Natural killer cell (primary cell): ENCODE data around the gene GLCCI1. TPM values are rescaled to one million over a fixed set of nuclear protein-coding genes. Genes with fewer than 3 reads are reported as not detected.

Source experiments
- ATAC-seq, 3 donors: fragments of 150-1000 bp in 2 of 3; fragments of 200-7000 bp in 1 of 3; cut with Tn5 transposase; 1 replicate in 1 of 3; 2 replicates in 2 of 3; pipeline ENCODE4 v1.10.0; 2021; ENCODE audit warnings: mild to moderate bottlenecking in 2 of 3, moderate library complexity in 2 of 3
- DNase-seq, 2 donors: peaks; one replicate each; pipeline versions ENCODE4 v3.0.0 to v3.0.0-alpha.2; 2013 to 2021; ENCODE audit warnings: mixed read lengths in 1 of 2
- H3K27ac ChIP-seq: one replicate; pipeline ENCODE4 v1.5.1; 2013; ENCODE audit warnings: mild to moderate bottlenecking, low read length
- H3K27me3 ChIP-seq: one replicate; pipeline ENCODE4 v1.6.1; 2013; ENCODE audit warnings: low read length; ENCODE audit not compliant: control insufficient read depth, insufficient read depth
- H3K36me3 ChIP-seq: one replicate; pipeline ENCODE4 v1.6.1; 2013; ENCODE audit warnings: low read length; ENCODE audit not compliant: control insufficient read depth, insufficient read depth
- H3K4me1 ChIP-seq: one replicate; pipeline ENCODE4 v1.6.1; 2013; ENCODE audit warnings: low read length; ENCODE audit not compliant: control insufficient read depth, insufficient read depth
- H3K4me3 ChIP-seq: one replicate; pipeline ENCODE4 v1.5.1; 2013; ENCODE audit warnings: low read length
- H3K9me3 ChIP-seq: one replicate; pipeline ENCODE4 v1.6.1; 2013; ENCODE audit warnings: low read length; ENCODE audit not compliant: control insufficient read depth, insufficient read depth
- H3K27ac Mint-ChIP-seq, 2 donors: one replicate each; pipeline ENCODE4 v1.8.0; 2022; ENCODE audit warnings: mild to moderate bottlenecking in 2 of 2, mixed read lengths in 2 of 2, moderate library complexity in 1 of 2
- H3K27me3 Mint-ChIP-seq, 2 donors: one replicate each; pipeline ENCODE4 v1.8.0; 2022; ENCODE audit warnings: low read depth in 2 of 2, mixed read lengths in 2 of 2
- H3K36me3 Mint-ChIP-seq: one replicate; pipeline ENCODE4 v1.8.0; 2022; ENCODE audit warnings: mixed read lengths
- H3K4me1 Mint-ChIP-seq, 2 donors: one replicate each; pipeline ENCODE4 v1.8.0; 2022; ENCODE audit warnings: mixed read lengths in 2 of 2
- H3K4me3 Mint-ChIP-seq: one replicate; pipeline ENCODE4 v1.8.0; 2022; ENCODE audit warnings: mild to moderate bottlenecking, moderate library complexity, mixed read lengths
- H3K9me3 Mint-ChIP-seq, 2 donors: one replicate each; pipeline ENCODE4 v1.8.0; 2022; ENCODE audit warnings: mixed read lengths in 2 of 2
- CTCF ChIP-seq: fragments of 200-600 bp; IDR thresholded peaks from one replicate; pipeline ENCODE4 v1.8.0; 2022; ENCODE audit warnings: antibody characterized with exemption
- WGBS: methylation state at CpG from one replicate; pipeline ENCODE4 v1.1.7; 2013; ENCODE audit warnings: missing lambda C conversion rate; ENCODE audit not compliant: insufficient coverage; 5-methylcytosine and 5-hydroxymethylcytosine counted together
- intact Hi-C: fragments of 100-400 bp; cut with micrococcal nuclease; formaldehyde crosslinking; loops from one replicate; pipeline ENCODE4 v1.14.2; 2022
- total RNA-seq, 4 donors: library from RNA; stranded (reverse); fragments of 120-200 nt in 1 of 4; gene quantifications; one replicate each; pipeline versions ENCODE4 v1.2.3 to v1.2.4, GENCODE V29; 2013 to 2022

GLCCI1 gene
- total RNA-seq, 3 donors from 2014 or later (not counting 1 experiment from before 2014, with no cell fraction given), result 70.5 to 132 (median 79.6) TPM

- Mint-ChIP-seq H3K27me3 (no peaks in the 10 kb centered on the region), H3K36me3 (no peaks in the 10 kb centered on the region), H3K4me1 (no peaks in the 10 kb centered on the region), H3K9me3 (no peaks in the 10 kb centered on the region), H3K4me3 (no peak overlapping the region), H3K27ac (no peak overlapping the region)
- intact Hi-C loops, result no loop called here
- no peak for DNase-seq
- no peak for TF ChIP-seq CTCF
- Histone ChIP-seq H3K4me3 (no peak overlapping the region), H3K9me3 (no peaks in the 10 kb centered on the region), H3K27me3 (no peaks in the 10 kb centered on the region), H3K36me3 (no peaks in the 10 kb centered on the region), H3K27ac (no peak overlapping the region), H3K4me1 (no peaks in the 10 kb centered on the region)
- WGBS, result 100% methylated on average over 2 of the region's 3 CpGs
- ATAC-seq, result no peak
Measured at GRCh38 chr7:7956531-7957128, 12.0 kb upstream of the GLCCI1 start.

- TF ChIP-seq CTCF, result no peak
- Histone ChIP-seq H3K4me3 (no peak overlapping the region), H3K27ac (no peak overlapping the region), H3K4me1 (no peaks in the 10 kb centered on the region), H3K36me3 (no peaks in the 10 kb centered on the region), H3K27me3 (no peaks in the 10 kb centered on the region), H3K9me3 (no peaks in the 10 kb centered on the region)
- no peak for ATAC-seq
- no peak overlapping the region for H3K4me3 Mint-ChIP-seq
- intact Hi-C loops, result no loop called here
- no peaks in the 10 kb centered on the region for H3K27me3 Mint-ChIP-seq
- no peak for DNase-seq
- no peaks in the 10 kb centered on the region for H3K9me3 Mint-ChIP-seq
- 100% methylated on average over 1 of the region's 2 CpGs for WGBS
- H3K27ac Mint-ChIP-seq, result no peak overlapping the region
- no peaks in the 10 kb centered on the region for H3K36me3 Mint-ChIP-seq
- H3K4me1 Mint-ChIP-seq, result no peaks in the 10 kb centered on the region
Measured at GRCh38 chr7:7957513-7957912, 11.1 kb upstream of the GLCCI1 start.

GRCh38 chr7:7959979-7960670 lies 8.5 kb upstream of the GLCCI1 start:
- intact Hi-C loops, result no loop called here
- no peaks in the 10 kb centered on the region for H3K9me3 Mint-ChIP-seq
- WGBS, result 84% methylated on average over 4 of the region's 4 CpGs

More at GRCh38 chr7:7959979-7960670, 8.5 kb upstream of the GLCCI1 start:
- H3K4me3 Mint-ChIP-seq, result no peak overlapping the region
- H3K27me3 Mint-ChIP-seq, result no peaks in the 10 kb centered on the region
- no peak overlapping the region for H3K27ac ChIP-seq
- no peaks in the 10 kb centered on the region for H3K4me1 Mint-ChIP-seq
- TF ChIP-seq CTCF, result no peak
- H3K36me3 Mint-ChIP-seq, result no peaks in the 10 kb centered on the region
- no peak for DNase-seq
- H3K9me3 ChIP-seq, result no peaks in the 10 kb centered on the region
- no peaks in the 10 kb centered on the region for H3K27me3 ChIP-seq
- no peak for ATAC-seq
- H3K4me3 ChIP-seq, result no peak overlapping the region
- H3K36me3 ChIP-seq, result no peaks in the 10 kb centered on the region
- H3K4me1 ChIP-seq, result no peaks in the 10 kb centered on the region
- no peak overlapping the region for H3K27ac Mint-ChIP-seq
